HG03139 (cell line): ENCODE results near the gene SIPA1L2.

Experiments used
- ATAC-seq: cut with Tn5 transposase; IDR thresholded peaks from one replicate; pipeline ENCODE4 v1.9.1; 2021; ENCODE audit not compliant: unreplicated experiment

Gene SIPA1L2

GRCh38 chr1:232644209-232644608, 14.3 kb upstream of the SIPA1L2 start:
- ATAC-seq: no peak

- no peak for ATAC-seq
These were observed 13.3 kb upstream of the SIPA1L2 start for GRCh38 chr1:232643251-232643650.

GRCh38 chr1:232641507-232641906, 11.6 kb upstream of the SIPA1L2 start:
- no peak for ATAC-seq

GRCh38 chr1:232636799-232637198, 6.9 kb upstream of the SIPA1L2 start:
- ATAC-seq: no peak

- ATAC-seq: peak; percentile 73
These were observed 5.9 kb upstream of the SIPA1L2 start for GRCh38 chr1:232635778-232636356.

GRCh38 chr1:232635279-232635678, 5.3 kb upstream of the SIPA1L2 start:
- ATAC-seq: no peak

GRCh38 chr1:232634096-232634495, 4.2 kb upstream of the SIPA1L2 start:
- no peak for ATAC-seq

- no peak for ATAC-seq
These were observed 912 bp upstream of the SIPA1L2 start for GRCh38 chr1:232630894-232631195.

- ATAC-seq: peak; percentile 27
These were observed 485 bp downstream of the SIPA1L2 start for GRCh38 chr1:232629250-232630046.

- no peak for ATAC-seq
These were observed 1.3 kb downstream of the SIPA1L2 start for GRCh38 chr1:232628335-232629249.

GRCh38 chr1:232627645-232628334, 2.1 kb downstream of the SIPA1L2 start:
- ATAC-seq: no peak

- no peak for ATAC-seq
These were observed 2.8 kb downstream of the SIPA1L2 start for GRCh38 chr1:232627171-232627570.

GRCh38 chr1:232626452-232626851, 3.5 kb downstream of the SIPA1L2 start:
- ATAC-seq: no peak

- ATAC-seq: no peak
These were observed 4.5 kb downstream of the SIPA1L2 start for GRCh38 chr1:232625319-232625868.

GRCh38 chr1:232624546-232625281, 5.2 kb downstream of the SIPA1L2 start:
- no peak for ATAC-seq

- ATAC-seq: no peak
These were observed 7.0 kb downstream of the SIPA1L2 start for GRCh38 chr1:232622981-232623380.

GRCh38 chr1:232622378-232622777, 7.6 kb downstream of the SIPA1L2 start:
- no peak for ATAC-seq

- ATAC-seq: no peak
These were observed 8.9 kb downstream of the SIPA1L2 start for GRCh38 chr1:232621050-232621449.

GRCh38 chr1:232620356-232620969, 9.5 kb downstream of the SIPA1L2 start:
- ATAC-seq: no peak

- ATAC-seq: no peak
These were observed 12.7 kb downstream of the SIPA1L2 start for GRCh38 chr1:232617237-232617636.
